ENCODE results near the gene IL36G.

The IL36G gene

DNA sequence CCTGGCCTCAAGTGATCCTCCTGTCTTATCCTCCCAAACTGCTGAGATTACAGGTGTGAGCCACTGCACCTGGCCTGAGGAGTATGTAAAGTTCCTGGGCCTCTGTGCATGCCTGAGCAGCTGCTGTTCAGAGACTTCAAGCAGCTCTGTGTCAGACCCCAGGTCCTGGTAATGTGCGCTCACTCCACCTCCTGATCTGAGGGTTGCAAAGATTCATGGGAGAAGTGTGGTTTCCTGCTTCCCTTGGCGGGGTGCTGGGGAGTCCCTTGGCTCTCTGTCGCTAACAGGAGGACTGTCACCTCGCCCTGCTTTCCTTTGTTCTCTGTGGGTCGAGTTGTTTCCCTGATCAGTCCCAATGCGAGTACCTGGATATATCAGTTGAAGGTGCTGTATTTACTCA lies 18.8 kb downstream of the IL36G start:
- Histone ChIP-seq H3K4me3 (ENCODE audit: insufficient read depth, low read depth, low read length, poor library complexity, severe bottlenecking) (no peak overlapping the region), H3K9me3 (ENCODE audit: control insufficient read depth, low read length) (peaks cover 7% of the 10 kb centered on the region), H3K36me3 (ENCODE audit: control insufficient read depth, insufficient read depth, low read length) (no peaks in the 10 kb centered on the region), H3K27ac (ENCODE audit: insufficient read depth, low read length, poor library complexity, severe bottlenecking) (peak overlapping the region; percentile 46), H3K4me1 (ENCODE audit: control insufficient read depth, insufficient read depth, low read length, poor library complexity, severe bottlenecking) (peaks cover 14% of the 10 kb centered on the region), H3K27me3 (replicated peaks; ENCODE audit: control insufficient read depth, insufficient read depth, low read length, poor library complexity, severe bottlenecking) (no peaks in the 10 kb centered on the region)
- DNase-seq, result peak; percentile 51 to 68 (median 56)

DNA sequence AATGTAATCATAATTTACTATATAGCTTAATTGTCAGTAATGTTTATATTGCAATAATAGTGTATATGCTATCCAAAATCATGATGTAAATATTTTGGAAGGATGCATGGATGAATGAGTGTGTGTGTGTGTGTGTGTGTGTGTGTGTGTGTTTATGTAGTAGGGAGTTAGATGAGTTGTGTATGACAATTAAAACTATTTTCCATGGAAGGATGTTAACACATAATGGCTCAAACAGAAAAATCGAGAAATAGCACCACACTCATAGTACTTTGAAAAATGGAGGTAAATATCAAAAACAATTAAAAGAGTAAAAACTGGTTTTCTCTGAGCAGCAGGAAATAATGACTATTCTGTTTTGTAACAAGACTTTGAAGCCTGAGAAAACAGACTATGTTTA lies 19.3 kb downstream of the IL36G start:
- no peak for DNase-seq
- no peak overlapping the region for H3K4me3 ChIP-seq (ENCODE audit: insufficient read depth, low read depth, low read length, poor library complexity, severe bottlenecking)
- H3K27me3 ChIP-seq (replicated peaks; ENCODE audit: control insufficient read depth, insufficient read depth, low read length, poor library complexity, severe bottlenecking), result no peaks in the 10 kb centered on the region
- peak overlapping the region; percentile 46 for H3K27ac ChIP-seq (ENCODE audit: insufficient read depth, low read length, poor library complexity, severe bottlenecking)
- no peaks in the 10 kb centered on the region for H3K36me3 ChIP-seq (ENCODE audit: control insufficient read depth, insufficient read depth, low read length)
- peaks cover 8% of the 10 kb centered on the region for H3K9me3 ChIP-seq (ENCODE audit: control insufficient read depth, low read length)
- peaks cover 14% of the 10 kb centered on the region for H3K4me1 ChIP-seq (ENCODE audit: control insufficient read depth, insufficient read depth, low read length, poor library complexity, severe bottlenecking)

- no peak for DNase-seq
- Histone ChIP-seq H3K9me3 (ENCODE audit: control insufficient read depth, low read length) (peaks cover 4% of the 10 kb centered on the region), H3K27ac (ENCODE audit: insufficient read depth, low read length, poor library complexity, severe bottlenecking) (no peak overlapping the region)
These were observed 22.6 kb downstream of the IL36G start for GRCh38 chr2:113000436-113000835.

DNA sequence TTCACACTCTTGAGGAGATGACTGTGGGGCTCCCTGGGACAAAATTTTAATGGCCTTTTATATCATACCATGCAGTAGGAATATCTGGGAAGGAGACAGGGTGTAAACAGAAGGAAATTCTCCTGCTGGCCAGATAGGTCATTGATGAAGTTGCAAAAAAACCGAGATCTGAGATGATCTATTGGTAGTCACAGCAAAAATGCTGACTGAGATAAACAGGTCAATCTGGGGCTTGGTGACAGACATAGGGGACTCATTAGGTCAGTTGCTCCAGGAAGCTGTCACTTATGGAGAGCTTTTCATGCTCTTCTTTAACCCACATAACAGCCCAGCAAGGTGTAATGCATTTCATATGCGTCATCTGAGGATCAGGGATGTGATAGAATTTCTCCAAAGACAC lies 24.9 kb downstream of the IL36G start:
- no peaks in the 10 kb centered on the region for H3K27me3 ChIP-seq (replicated peaks; ENCODE audit: control insufficient read depth, insufficient read depth, low read length, poor library complexity, severe bottlenecking)
- H3K27ac ChIP-seq (ENCODE audit: insufficient read depth, low read length, poor library complexity, severe bottlenecking), result no peak overlapping the region
- no peaks in the 10 kb centered on the region for H3K4me1 ChIP-seq (ENCODE audit: control insufficient read depth, insufficient read depth, low read length, poor library complexity, severe bottlenecking)
- no peaks in the 10 kb centered on the region for H3K36me3 ChIP-seq (ENCODE audit: control insufficient read depth, insufficient read depth, low read length)
- DNase-seq, result no peak
- peaks cover 4% of the 10 kb centered on the region for H3K9me3 ChIP-seq (ENCODE audit: control insufficient read depth, low read length)
- H3K4me3 ChIP-seq (ENCODE audit: insufficient read depth, low read depth, low read length, poor library complexity, severe bottlenecking), result no peak overlapping the region

More at GRCh38 chr2:113000436-113000835, 22.6 kb downstream of the IL36G start:
- no peaks in the 10 kb centered on the region for H3K36me3 ChIP-seq (ENCODE audit: control insufficient read depth, insufficient read depth, low read length)
- no peak overlapping the region for H3K4me3 ChIP-seq (ENCODE audit: insufficient read depth, low read depth, low read length, poor library complexity, severe bottlenecking)
- H3K4me1 ChIP-seq (ENCODE audit: control insufficient read depth, insufficient read depth, low read length, poor library complexity, severe bottlenecking), result peaks cover 8% of the 10 kb centered on the region
- no peaks in the 10 kb centered on the region for H3K27me3 ChIP-seq (replicated peaks; ENCODE audit: control insufficient read depth, insufficient read depth, low read length, poor library complexity, severe bottlenecking)

DNA sequence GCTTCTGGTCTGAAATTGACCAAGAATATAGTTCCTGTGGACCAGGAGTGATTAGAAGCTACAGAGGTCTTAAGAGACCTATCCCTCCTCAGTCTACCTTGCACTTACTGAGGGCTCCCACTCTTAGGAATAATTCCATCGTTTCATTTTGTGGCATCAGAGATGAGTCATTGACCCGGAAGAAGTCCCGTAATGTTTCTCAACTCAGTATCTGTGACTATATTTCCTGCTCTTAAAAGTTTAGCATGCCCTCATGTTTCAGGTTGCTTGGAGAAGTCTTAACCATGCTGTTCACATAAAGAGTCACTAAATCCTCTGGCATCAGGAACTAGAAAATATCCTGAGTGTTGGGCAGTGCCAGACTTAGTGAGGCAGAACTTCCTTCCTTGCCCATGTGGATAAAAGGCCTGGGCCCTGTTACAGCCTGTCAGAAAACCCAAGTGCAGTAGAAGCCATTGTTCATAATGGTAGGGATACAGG lies 27.3 kb downstream of the IL36G start, which contains the start of gene IL36A:
TSS of gene IL36A (plus strand) at position 430 of the 480 bp plus-strand sequence. CDS start 413 bp downstream, outside the sequence.
- no peak for DNase-seq
- H3K27me3 ChIP-seq (replicated peaks; ENCODE audit: control insufficient read depth, insufficient read depth, low read length, poor library complexity, severe bottlenecking), result no peaks in the 10 kb centered on the region

DNA sequence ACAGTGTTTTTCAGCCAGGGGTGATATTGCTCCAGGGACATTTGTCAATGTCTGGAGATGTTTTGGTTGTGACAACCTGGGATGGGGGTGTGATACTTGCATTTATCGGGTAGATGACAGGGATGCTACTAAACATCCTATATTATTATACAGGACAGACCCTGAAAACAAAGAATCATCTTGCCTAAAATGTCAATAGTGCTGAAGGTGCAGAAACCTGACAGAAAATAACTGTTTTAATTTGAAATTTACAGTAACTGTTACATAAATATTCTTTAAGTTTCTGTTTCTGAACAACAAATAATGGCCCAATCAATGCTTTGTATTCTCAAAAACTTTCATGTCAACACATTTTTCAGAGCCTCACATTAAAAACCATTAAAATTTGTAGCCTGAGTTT lies 29.4 kb downstream of the IL36G start:
- DNase-seq, result no peak
- no peaks in the 10 kb centered on the region for H3K4me1 ChIP-seq (ENCODE audit: control insufficient read depth, insufficient read depth, low read length, poor library complexity, severe bottlenecking)
- no peaks in the 10 kb centered on the region for H3K36me3 ChIP-seq (ENCODE audit: control insufficient read depth, insufficient read depth, low read length)
- no peaks in the 10 kb centered on the region for H3K9me3 ChIP-seq (ENCODE audit: control insufficient read depth, low read length)
- H3K27ac ChIP-seq (ENCODE audit: insufficient read depth, low read length, poor library complexity, severe bottlenecking), result no peak overlapping the region
- no peak overlapping the region for H3K4me3 ChIP-seq (ENCODE audit: insufficient read depth, low read depth, low read length, poor library complexity, severe bottlenecking)
- no peaks in the 10 kb centered on the region for H3K27me3 ChIP-seq (replicated peaks; ENCODE audit: control insufficient read depth, insufficient read depth, low read length, poor library complexity, severe bottlenecking)

More for the DNA sequence above, 27.3 kb downstream of the IL36G start, which contains the start of gene IL36A:
- no peak within 1 kb of the TSS for H3K27ac ChIP-seq (ENCODE audit: insufficient read depth, low read length, poor library complexity, severe bottlenecking)
- H3K36me3 ChIP-seq (ENCODE audit: control insufficient read depth, insufficient read depth, low read length), result no peaks in the 10 kb centered on the region
- no peak within 1 kb of the TSS for H3K4me3 ChIP-seq (ENCODE audit: insufficient read depth, low read depth, low read length, poor library complexity, severe bottlenecking)
- peaks cover 4% of the 10 kb centered on the region for H3K9me3 ChIP-seq (ENCODE audit: control insufficient read depth, low read length)
- no peaks in the 10 kb centered on the region for H3K4me1 ChIP-seq (ENCODE audit: control insufficient read depth, insufficient read depth, low read length, poor library complexity, severe bottlenecking)

GRCh38 chr2:113009622-113010021 lies 31.8 kb downstream of the IL36G start:
- no peak for DNase-seq
- Histone ChIP-seq H3K27me3 (replicated peaks; ENCODE audit: control insufficient read depth, insufficient read depth, low read length, poor library complexity, severe bottlenecking) (no peaks in the 10 kb centered on the region), H3K4me1 (ENCODE audit: control insufficient read depth, insufficient read depth, low read length, poor library complexity, severe bottlenecking) (no peaks in the 10 kb centered on the region), H3K4me3 (ENCODE audit: insufficient read depth, low read depth, low read length, poor library complexity, severe bottlenecking) (no peak overlapping the region), H3K36me3 (ENCODE audit: control insufficient read depth, insufficient read depth, low read length) (no peaks in the 10 kb centered on the region), H3K9me3 (ENCODE audit: control insufficient read depth, low read length) (no peaks in the 10 kb centered on the region), H3K27ac (ENCODE audit: insufficient read depth, low read length, poor library complexity, severe bottlenecking) (no peak overlapping the region)

- no peak overlapping the region for H3K27ac ChIP-seq (ENCODE audit: insufficient read depth, low read length, poor library complexity, severe bottlenecking)
- no peak overlapping the region for H3K4me3 ChIP-seq (ENCODE audit: insufficient read depth, low read depth, low read length, poor library complexity, severe bottlenecking)
- no peaks in the 10 kb centered on the region for H3K9me3 ChIP-seq (ENCODE audit: control insufficient read depth, low read length)
- no peaks in the 10 kb centered on the region for H3K4me1 ChIP-seq (ENCODE audit: control insufficient read depth, insufficient read depth, low read length, poor library complexity, severe bottlenecking)
- H3K36me3 ChIP-seq (ENCODE audit: control insufficient read depth, insufficient read depth, low read length), result no peaks in the 10 kb centered on the region
- no peaks in the 10 kb centered on the region for H3K27me3 ChIP-seq (replicated peaks; ENCODE audit: control insufficient read depth, insufficient read depth, low read length, poor library complexity, severe bottlenecking)
- DNase-seq, result no peak
These were observed 32.3 kb downstream of the IL36G start for GRCh38 chr2:113010088-113010487.

DNA sequence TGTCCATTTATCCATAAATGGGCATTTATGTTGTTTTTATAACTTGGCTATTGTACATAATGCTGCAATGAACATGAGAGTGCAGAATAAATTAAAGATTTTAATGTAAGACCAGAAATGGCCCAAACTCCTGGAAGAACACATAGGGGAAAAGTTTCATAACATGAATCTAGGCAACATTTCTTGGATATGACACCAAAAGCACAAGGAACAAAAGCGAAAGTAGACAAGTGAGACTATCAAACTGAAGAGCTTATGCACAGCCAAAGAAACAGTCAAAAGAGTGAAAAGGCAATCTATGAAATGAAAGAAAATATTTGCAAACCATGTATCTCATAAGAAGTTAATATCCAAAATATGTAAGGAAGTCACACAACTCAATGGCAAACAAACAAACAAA lies 33.3 kb downstream of the IL36G start:
- no peaks in the 10 kb centered on the region for H3K9me3 ChIP-seq (ENCODE audit: control insufficient read depth, low read length)
- no peak for DNase-seq
- H3K4me1 ChIP-seq (ENCODE audit: control insufficient read depth, insufficient read depth, low read length, poor library complexity, severe bottlenecking), result no peaks in the 10 kb centered on the region
- no peak overlapping the region for H3K4me3 ChIP-seq (ENCODE audit: insufficient read depth, low read depth, low read length, poor library complexity, severe bottlenecking)
- no peak overlapping the region for H3K27ac ChIP-seq (ENCODE audit: insufficient read depth, low read length, poor library complexity, severe bottlenecking)
- no peaks in the 10 kb centered on the region for H3K36me3 ChIP-seq (ENCODE audit: control insufficient read depth, insufficient read depth, low read length)
- H3K27me3 ChIP-seq (replicated peaks; ENCODE audit: control insufficient read depth, insufficient read depth, low read length, poor library complexity, severe bottlenecking), result no peaks in the 10 kb centered on the region

DNA sequence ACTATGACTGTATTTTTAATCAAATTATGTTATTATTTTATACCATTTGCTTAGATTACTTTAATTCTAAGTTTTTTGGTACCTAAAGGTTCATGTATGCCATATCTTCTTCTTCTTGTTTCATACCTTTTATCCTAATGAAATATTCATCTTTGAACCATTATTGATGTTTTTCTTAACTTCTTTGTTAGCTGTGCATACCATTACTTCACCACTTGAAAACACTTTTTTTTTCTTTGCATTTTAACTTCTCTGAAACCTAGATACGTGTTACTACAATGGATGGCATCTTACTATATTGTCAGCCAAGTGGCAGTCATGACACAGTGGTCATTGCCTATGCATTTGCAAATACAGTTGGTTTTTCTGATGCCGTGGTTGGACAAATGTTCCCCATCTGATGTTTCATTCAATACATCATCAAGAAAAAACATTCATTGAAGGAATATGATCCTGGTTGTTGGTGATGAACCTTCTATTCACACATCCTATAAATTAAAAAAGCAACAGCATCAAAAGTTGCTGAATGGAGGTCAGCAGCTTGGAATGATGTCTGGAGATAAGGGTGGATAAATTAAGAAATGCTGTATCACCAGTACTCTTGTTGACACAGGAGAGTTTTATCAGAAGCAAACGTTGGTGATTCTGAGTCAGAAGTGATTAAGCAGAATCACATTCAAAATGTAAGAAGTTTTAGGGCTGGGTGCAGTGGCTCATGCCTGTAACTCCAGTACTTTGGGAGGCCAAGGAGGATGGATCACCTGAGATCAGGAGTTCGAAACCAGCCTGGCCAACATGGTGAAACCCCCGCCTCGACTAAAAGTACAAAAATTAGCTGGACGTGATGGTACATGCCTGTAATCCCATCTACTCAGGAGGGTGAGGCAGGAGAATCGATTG lies 34.9 kb downstream of the IL36G start:
- no peak for DNase-seq
- Histone ChIP-seq H3K36me3 (ENCODE audit: control insufficient read depth, insufficient read depth, low read length) (no peaks in the 10 kb centered on the region), H3K4me3 (ENCODE audit: insufficient read depth, low read depth, low read length, poor library complexity, severe bottlenecking) (no peak overlapping the region), H3K9me3 (ENCODE audit: control insufficient read depth, low read length) (no peaks in the 10 kb centered on the region), H3K27me3 (replicated peaks; ENCODE audit: control insufficient read depth, insufficient read depth, low read length, poor library complexity, severe bottlenecking) (no peaks in the 10 kb centered on the region), H3K27ac (ENCODE audit: insufficient read depth, low read length, poor library complexity, severe bottlenecking) (no peak overlapping the region), H3K4me1 (ENCODE audit: control insufficient read depth, insufficient read depth, low read length, poor library complexity, severe bottlenecking) (no peaks in the 10 kb centered on the region)
